ENCODE data around the gene OTULIN.

The OTULIN gene

DNA sequence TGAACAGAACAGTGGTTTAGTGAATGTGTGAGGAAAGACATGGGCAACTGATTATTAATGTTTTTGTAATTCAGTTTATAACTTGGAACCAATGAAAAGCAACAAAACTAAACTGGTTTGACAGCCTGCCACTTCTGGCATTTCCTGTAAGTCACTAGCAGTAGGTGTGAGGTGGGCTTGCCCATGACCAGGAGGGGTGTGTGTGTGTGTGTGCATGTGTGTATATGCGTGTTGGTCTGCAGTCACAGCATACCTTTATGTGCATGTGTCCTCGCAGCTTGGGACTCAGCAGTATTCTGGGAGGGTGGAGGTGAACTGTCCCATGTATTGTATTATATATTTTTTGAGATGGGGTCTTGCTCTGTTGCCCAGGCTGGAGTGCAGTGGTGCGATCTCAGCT lies 32.3 kb downstream of the OTULIN start:
- no peak for DNase-seq

DNA sequence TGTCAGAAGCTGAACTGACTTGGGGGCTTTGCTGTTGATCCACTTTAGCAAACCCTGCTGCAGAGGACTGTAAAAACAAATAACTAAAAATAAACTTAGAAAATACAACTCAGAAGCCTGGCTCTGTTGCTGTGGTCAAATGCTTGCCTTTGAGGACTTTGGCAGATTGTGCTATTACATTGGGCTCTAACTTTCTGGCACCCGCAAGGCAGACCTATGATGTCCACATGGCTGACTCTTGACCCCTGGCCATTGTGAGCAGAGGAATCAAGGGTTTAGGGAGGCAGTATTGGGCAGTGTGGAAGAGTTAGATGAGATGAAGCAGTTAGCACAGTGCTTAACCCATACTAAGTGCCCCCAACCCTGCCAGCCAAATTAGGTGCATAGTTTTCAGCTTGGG lies 34.0 kb downstream of the OTULIN start:
- no peak for DNase-seq

DNA sequence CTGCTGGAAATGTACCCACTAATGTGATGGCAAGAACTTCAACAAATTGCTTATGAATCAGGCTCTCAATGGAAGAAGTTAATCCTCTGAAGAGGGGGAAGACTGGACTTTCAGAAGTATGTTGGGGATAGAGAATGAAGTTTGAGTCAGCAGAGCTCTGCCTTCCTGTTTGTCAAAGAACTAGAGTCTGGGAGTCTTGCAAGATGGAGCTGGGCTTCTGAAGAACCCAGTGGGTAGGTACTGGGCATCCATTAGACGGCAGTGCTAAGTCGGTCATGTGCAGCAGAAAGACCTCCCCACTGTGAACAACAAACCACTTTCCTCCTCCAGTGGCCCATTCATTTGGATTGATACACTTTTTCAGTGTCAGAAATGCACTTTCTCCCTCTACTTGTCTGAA lies 34.6 kb downstream of the OTULIN start:
- DNase-seq, result no peak

DNA sequence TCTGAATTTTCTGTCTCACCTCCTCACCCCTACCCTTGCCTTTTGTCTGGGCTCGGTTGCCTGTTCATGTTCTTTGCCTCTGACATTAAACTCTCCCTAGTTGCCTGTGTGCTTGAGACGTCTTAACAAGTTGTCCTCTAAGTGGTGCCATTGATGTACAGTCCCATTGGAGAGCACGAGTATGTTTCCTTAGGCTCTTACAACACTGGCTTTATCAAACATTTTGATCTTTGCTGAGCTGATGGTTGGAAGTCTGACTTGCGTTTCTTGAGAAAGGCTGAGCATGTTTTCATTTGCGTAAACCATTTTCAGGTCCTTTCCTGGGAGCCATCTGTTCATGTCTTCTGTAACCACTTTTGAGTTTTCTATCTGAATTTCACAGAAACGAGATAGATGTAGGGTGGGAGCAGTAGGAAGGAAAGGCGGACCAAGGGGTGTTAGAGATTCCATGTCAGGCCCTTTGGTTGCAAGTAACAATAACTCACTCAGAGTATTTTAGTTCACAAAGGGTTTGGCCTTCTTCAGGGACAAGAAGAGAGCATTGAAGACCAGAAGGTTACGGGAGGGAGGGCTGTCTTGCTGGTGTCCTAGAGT lies 35.4 kb downstream of the OTULIN start:
- DNase-seq, result no peak

- DNase-seq, result peak in 1 of 56 donors; percentile 29
These were observed 36.2 kb downstream of the OTULIN start for GRCh38 chr5:14700478-14701436.

- DNase-seq, result no peak
These were observed 37.0 kb downstream of the OTULIN start for GRCh38 chr5:14701556-14701955.

GRCh38 chr5:14702238-14702839 lies 37.8 kb downstream of the OTULIN start:
- DNase-seq, result no peak

GRCh38 chr5:14705556-14705955 lies 41.0 kb downstream of the OTULIN start:
- no peak for DNase-seq

GRCh38 chr5:14706615-14707021 lies 42.1 kb downstream of the OTULIN start:
- peak in 1 of 56 donors; percentile 13 for DNase-seq

- DNase-seq, result no peak
These were observed 43.4 kb downstream of the OTULIN start for GRCh38 chr5:14707811-14708390.

GRCh38 chr5:14708551-14708950 lies 44.0 kb downstream of the OTULIN start:
- DNase-seq, result no peak

GRCh38 chr5:14710313-14710994 lies 45.9 kb downstream of the OTULIN start:
- DNase-seq, result no peak

DNA sequence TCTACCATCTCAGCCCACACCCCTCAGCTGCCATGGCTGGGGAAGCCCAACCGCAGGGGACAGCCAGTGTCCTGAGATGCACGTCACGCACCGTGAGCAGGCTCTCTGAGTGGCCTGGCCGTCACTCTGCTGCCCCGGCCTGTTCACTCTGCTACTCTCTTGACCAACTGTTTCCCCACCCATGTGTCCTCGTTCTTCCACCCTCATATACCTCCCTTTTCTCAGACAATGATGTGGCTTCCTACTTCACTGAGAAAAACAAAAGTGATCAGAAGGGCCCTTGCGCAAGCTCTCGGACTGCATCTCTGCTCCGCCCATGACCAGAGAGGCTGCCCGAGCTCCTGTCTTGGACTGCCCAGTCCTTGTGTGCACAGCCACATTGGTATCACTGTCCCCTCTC lies 47.6 kb downstream of the OTULIN start:
- no peak for DNase-seq

GRCh38 chr5:14712666-14713065 lies 48.1 kb downstream of the OTULIN start:
- no peak for DNase-seq

GRCh38 chr5:14713476-14714390 lies 49.2 kb downstream of the OTULIN start:
- DNase-seq, result no peak

GRCh38 chr5:14714706-14715105 lies 50.2 kb downstream of the OTULIN start:
- DNase-seq, result no peak

- no peak for DNase-seq
These were observed 51.0 kb downstream of the OTULIN start for GRCh38 chr5:14715481-14715880.

GRCh38 chr5:14716755-14717752 lies 52.5 kb downstream of the OTULIN start:
- DNase-seq, result no peak

GRCh38 chr5:14718778-14719177 lies 54.3 kb downstream of the OTULIN start:
- no peak for DNase-seq

Data from nucleus accumbens (tissue), 56 donors.